K562 (cell line): Measurements from ENCODE around the gene REM2. TPM values are rescaled to one million over a fixed set of nuclear protein-coding genes. Genes with fewer than 3 reads are reported as not detected.

Experiments
- BCOR ChIP-seq: fragments of 450-650 bp; IDR thresholded peaks from 2 replicates; pipeline ENCODE4 v1.6.1; 2016
- HMGN3 ChIP-seq: IDR thresholded peaks from 2 replicates; pipeline ENCODE4 v1.6.1; 2011; ENCODE audit warnings: borderline replicate concordance, low read depth, mild to moderate bottlenecking, mixed read lengths, low read length; ENCODE audit not compliant: insufficient read length; ENCODE audit errors: extremely low read depth
- IRF2 ChIP-seq: sonication (generic); formaldehyde crosslinking; IDR thresholded peaks from 2 replicates; pipeline ENCODE4 v1.8.1; 2022; ENCODE audit warnings: mild to moderate bottlenecking, missing genetic modification reagents
- PML ChIP-seq: IDR thresholded peaks from 2 replicates; pipeline ENCODE4 v1.6.1; 2012; ENCODE audit warnings: low read length, inconsistent platforms
- RFX1 ChIP-seq: fragments of 450-650 bp; IDR thresholded peaks from 2 replicates; pipeline ENCODE4 v1.6.1; 2016; ENCODE audit warnings: mild to moderate bottlenecking, moderate library complexity
- SRSF9 ChIP-seq: fragments of 200-400 bp; formaldehyde crosslinking; IDR thresholded peaks from 2 replicates; pipeline ENCODE4 v1.6.1; 2017; ENCODE audit warnings: low read depth, low read length, borderline replicate concordance
- TCF15 ChIP-seq: fragments of 250-450 bp; sonication (Bioruptor Pico); IDR thresholded peaks from 2 replicates; pipeline ENCODE4 v1.8.0; 2022; ENCODE audit warnings: moderate library complexity, mild to moderate bottlenecking, inconsistent platforms
- TCF3 ChIP-seq: sonication (generic); formaldehyde crosslinking; IDR thresholded peaks from 2 replicates; pipeline ENCODE4 v1.4.0; 2020; ENCODE audit warnings: mild to moderate bottlenecking, missing genetic modification reagents
- YY1 ChIP-seq, 3 experiments: IDR thresholded peaks; 2 replicates each; pipeline ENCODE4 v1.6.1; 2011; ENCODE audit warnings: low read length in 2 of 3, mild to moderate bottlenecking in 2 of 3, moderate library complexity in 2 of 3, borderline replicate concordance in 1 of 3, control low read depth in 1 of 3, low read depth in 1 of 3; ENCODE audit not compliant: insufficient read depth in 3 of 3, insufficient replicate concordance in 2 of 3, control insufficient read depth in 1 of 3, insufficient read length in 1 of 3; ENCODE audit errors: extremely low read depth in 1 of 3
- ZBTB12 ChIP-seq: fragments of 250-450 bp; sonication (Bioruptor Pico); IDR thresholded peaks from 2 replicates; pipeline ENCODE4 v1.4.0; 2020
- ZBTB2 ChIP-seq: fragments of 450-650 bp; IDR thresholded peaks from 2 replicates; pipeline ENCODE4 v1.6.1; 2016; ENCODE audit warnings: antibody characterized with exemption
- ZBTB34 ChIP-seq: fragments of 250-450 bp; sonication (Bioruptor Pico); IDR thresholded peaks from 2 replicates; pipeline ENCODE4 v1.8.0; 2021; ENCODE audit warnings: mild to moderate bottlenecking, moderate library complexity
- ZNF253 ChIP-seq: fragments of 250-450 bp; sonication (Bioruptor Pico); conservative IDR thresholded peaks from 2 replicates; pipeline ENCODE4 v1.6.1; 2021; ENCODE audit warnings: mild to moderate bottlenecking
- ZNF282 ChIP-seq: sonication (generic); formaldehyde crosslinking; IDR thresholded peaks from 2 replicates; pipeline ENCODE4 v1.8.1; 2023; ENCODE audit warnings: missing genetic modification reagents
- ZNF655 ChIP-seq: fragments of 250-450 bp; sonication (Bioruptor Pico); IDR thresholded peaks from 2 replicates; pipeline ENCODE4 v1.5.0; 2021
- ZNF695 ChIP-seq: fragments of 450-650 bp; formaldehyde crosslinking; IDR thresholded peaks from 2 replicates; pipeline ENCODE4 v1.4.0; 2020; ENCODE audit warnings: mild to moderate bottlenecking, moderate library complexity
- polyA plus RNA-seq, 8 experiments: library from polyadenylated mRNA; depleted of rRNA in 4 of 8; stranded (reverse) in 5 of 8; unstranded in 3 of 8; fragments of >200 nt; fragmentation: Nextera tagmentation in 2 of 8; fragmentation: Illumina TruSeq in 1 of 8; extraction: Ambion mirVana in 2 of 8; extraction: Trizol in 1 of 8; gene quantifications; 2 replicates each; pipeline versions ENCODE4 v1.2.1 to v1.2.3, GENCODE V29; 2011 to 2014; ENCODE audit warnings: inconsistent platforms in 1 of 8, missing spikeins in 1 of 8
- total RNA-seq, 7 experiments: library from RNA; depleted of rRNA in 6 of 7; stranded (reverse); fragments of >200 nt in 6 of 7; fragmentation: Illumina TruSeq in 2 of 7; extraction: Trizol in 2 of 7; gene quantifications; 2 replicates each; pipeline versions ENCODE4 v1.2.1 to v1.2.3, GENCODE V29; 2011 to 2021; ENCODE audit warnings: low replicate concordance in 1 of 7
- TF ChIP-seq, protein P1 (sequence below), 2 experiments: IDR thresholded peaks in 1 of 2; conservative IDR thresholded peaks in 1 of 2; 2 replicates each; pipeline ENCODE4 v1.6.1; 2016; ENCODE audit warnings: low read depth in 2 of 2, mild to moderate bottlenecking in 1 of 2, missing compliant biosample characterization in 1 of 2, missing genetic modification characterization in 1 of 2, moderate library complexity in 1 of 2

The REM2 gene
- total and polyA plus RNA-seq, 9 of the 15 experiments (the other 6 are each of a cell fraction or from before 2014, with no cell fraction given): 0.18 to 1.0 (median 0.38) TPM

- TF ChIP-seq ZBTB2 (peak; percentile 99), ZBTB34 (CRISPR knock-in tag) (no peak), ZNF253 (CRISPR knock-in tag) (no peak), TCF3 (CRISPR knock-in tag) (no peak), IRF2 (CRISPR knock-in tag) (no peak), ZNF655 (CRISPR knock-in tag) (no peak), RFX1 (peak; percentile 92), SRSF9 (no peak), ZNF695 (no peak), ZBTB12 (CRISPR knock-in tag) (peak; percentile 98), HMGN3 (no peak), PML (peak; percentile 76), BCOR (no peak), YY1 (IDR thresholded peaks at IDR 0.05; ENCODE audit: borderline replicate concordance in 1 of 3, control insufficient read depth in 1 of 3, extremely low read depth in 1 of 3, insufficient read depth in 3 of 3, insufficient read length in 1 of 3, insufficient replicate concordance in 2 of 3, low read depth in 1 of 3, low read length in 2 of 3) (peak; percentile 75 to 97 (median 91)), ZNF282 (CRISPR knock-in tag) (no peak), TCF15 (CRISPR knock-in tag) (no peak)
- TF ChIP-seq, protein P1, sequence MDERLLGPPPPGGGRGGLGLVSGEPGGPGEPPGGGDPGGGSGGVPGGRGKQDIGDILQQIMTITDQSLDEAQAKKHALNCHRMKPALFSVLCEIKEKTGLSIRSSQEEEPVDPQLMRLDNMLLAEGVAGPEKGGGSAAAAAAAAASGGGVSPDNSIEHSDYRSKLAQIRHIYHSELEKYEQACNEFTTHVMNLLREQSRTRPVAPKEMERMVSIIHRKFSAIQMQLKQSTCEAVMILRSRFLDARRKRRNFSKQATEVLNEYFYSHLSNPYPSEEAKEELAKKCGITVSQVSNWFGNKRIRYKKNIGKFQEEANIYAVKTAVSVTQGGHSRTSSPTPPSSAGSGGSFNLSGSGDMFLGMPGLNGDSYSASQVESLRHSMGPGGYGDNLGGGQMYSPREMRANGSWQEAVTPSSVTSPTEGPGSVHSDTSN (CRISPR knock-in tag; IDR thresholded peaks at IDR 0.05; ENCODE audit: low read depth): 0 out of 2 replicates have a peak, but pooled peaks have one; percentile 30
- TF ChIP-seq, protein P1 (tag; conservative IDR thresholded peaks at IDR 0.05; ENCODE audit: low read depth): 0 out of 2 replicates have a peak, but pooled peaks have one; percentile 40
Measured at GRCh38 chr14:22918804-22919600, 36.0 kb downstream of the REM2 start, which contains the start of gene RBM23 (continued).
